ENCODE measurements around the gene FLRT1.
"Not testable (repeated sequence)": the region's sequence is repeated elsewhere in the genome, so short reads cannot be mapped to it uniquely, and the experiment has no call there.

The FLRT1 gene

GRCh38 chr11:64045700-64046099 lies 10.0 kb downstream of the FLRT1 start:
- no peak for DNase-seq (ENCODE audit: low read depth)

DNA sequence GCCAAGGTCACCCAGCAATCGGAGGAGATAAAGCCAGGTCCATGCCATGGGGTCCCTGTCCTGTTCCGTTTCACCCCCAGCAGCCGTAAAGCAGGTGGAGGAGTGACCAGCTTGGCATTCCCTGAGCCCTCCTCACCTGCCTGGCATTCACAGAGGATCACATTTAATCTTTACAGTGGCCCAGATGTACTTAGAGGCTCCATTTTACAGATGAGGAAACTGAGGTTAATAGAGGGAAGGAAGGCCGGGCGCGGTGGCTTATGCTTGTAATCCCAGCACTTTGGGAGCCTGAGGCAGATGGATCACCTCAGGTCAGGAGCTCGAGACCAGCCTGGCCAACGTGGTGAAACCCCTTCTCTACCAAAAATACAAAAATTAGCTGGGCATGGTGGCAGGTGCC lies 11.6 kb downstream of the FLRT1 start:
- not testable (repeated sequence) for DNase-seq (ENCODE audit: low read depth)

DNA sequence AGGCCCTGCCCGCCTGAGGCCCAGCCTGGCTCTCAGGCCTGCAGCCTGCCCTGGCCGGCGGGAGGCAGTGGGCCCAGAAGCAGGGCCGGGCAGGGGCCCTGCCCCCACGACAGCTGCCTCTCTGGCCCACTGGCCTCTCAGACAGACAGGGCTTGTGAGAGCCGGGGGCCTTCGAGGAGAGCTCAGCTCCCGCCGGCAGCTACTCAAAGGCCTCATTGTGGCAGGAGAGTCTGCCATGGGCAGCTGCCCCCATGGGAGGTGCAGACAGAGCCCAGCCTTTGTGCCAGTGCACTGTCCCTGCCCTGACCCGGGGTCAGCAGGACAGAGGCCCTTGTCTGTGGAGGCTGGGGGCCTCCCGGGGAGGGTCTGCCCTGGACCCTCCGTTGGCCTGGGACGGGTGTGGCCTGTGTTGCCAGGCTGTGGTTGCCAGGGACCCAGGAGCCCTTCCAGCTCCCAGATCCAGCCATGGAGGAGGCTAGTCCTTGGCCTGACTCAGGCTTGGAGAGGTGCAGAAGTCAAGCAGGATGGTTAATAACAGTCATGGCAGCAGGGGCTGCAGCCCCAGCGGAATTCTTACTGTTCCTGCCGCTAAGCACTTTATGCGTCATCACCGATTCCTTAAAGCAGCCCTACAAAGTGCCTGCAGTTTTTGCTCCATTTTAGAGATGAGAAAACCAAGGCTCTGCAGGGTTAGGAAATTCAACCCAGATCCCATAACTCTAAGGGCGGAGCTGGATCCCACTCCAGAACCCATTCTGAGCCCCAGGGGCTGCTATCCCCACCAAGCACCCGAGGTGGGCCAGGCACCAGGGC lies 12.5 kb downstream of the FLRT1 start:
- DNase-seq (ENCODE audit: low read depth), result no peak

DNA sequence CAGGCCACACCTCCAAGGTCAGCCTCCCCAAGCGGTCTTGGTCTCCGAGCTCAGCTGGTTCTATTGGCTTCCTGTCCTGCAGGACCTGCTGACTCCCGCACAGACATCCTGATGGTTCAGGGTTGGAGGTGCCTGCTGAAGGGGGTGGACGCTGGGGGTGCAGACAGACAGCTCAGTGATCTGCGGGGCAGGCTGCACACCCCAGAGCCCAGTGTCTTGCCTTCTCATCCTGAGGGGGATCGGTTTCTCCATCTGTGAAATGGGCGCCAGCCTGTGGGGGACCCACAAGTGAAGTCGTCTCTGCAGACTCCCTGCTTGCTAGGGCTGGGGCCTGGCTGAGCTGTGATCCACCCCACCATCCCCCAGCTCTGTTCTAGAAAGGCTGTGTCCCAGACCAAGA lies 13.8 kb downstream of the FLRT1 start:
- DNase-seq (ENCODE audit: low read depth), result no peak

DNA sequence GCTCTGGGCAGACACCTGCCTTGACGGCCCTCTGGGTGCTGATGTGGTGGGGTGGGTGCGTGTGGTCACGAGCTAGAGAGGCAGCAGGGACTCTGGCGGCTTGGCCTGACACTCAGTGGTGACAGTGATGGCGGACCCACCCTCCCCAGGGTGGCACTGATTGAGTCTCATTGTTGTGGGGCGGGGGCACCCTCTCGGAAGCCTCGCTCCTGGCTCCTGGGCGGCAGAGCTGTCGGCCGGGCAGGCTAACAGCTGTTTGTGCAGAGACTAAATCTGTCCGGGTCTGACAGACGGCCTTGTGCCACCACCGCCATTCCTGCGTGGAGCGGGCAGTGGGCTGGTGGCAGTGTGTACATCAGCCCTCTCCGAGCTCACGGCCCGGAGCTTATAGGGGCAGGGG lies 15.6 kb downstream of the FLRT1 start:
- no peak for DNase-seq (ENCODE audit: low read depth)

DNA sequence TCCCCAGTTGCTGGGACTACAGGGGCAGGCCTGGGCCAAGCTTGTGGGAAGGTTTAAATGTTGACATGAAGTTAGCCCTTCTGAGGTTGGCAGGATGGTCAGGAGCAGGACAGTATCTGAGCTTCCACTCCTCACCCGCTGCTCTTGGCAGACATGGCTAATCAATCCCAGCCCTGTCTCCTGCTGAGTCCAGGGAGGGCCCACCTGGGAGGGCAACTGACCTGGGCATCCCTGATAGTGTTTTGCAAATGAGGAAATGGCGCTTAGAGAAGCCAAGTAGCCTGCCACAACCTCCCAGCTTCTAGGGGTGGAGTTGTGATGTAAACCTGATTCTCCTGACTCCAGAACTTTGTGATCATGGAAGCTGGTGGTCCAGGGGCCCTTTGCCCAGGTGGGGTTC lies 16.7 kb downstream of the FLRT1 start:
- DNase-seq (ENCODE audit: low read depth), result no peak

- no peak for DNase-seq (ENCODE audit: low read depth)
Measured at GRCh38 chr11:64052938-64053622, 17.3 kb downstream of the FLRT1 start.

DNA sequence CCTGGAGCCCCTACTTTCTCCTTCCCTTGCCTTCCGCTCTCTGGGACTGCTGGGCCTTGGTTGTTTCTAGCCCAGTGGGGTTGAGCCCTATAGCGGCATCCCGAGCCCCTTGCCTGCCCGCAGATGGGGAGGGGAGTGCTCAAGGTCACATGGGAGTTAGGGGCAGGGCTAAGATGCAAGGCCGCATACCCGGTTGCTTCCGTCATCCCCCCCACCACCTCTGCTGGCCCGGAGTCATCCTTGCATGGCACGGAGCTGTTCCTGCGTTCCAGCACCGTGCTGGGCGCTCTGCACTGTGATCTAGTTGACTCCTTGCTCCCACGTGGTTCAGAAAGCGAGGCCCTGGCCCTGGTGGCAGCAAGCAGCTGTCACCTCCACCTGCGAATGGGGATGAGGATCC lies 18.0 kb downstream of the FLRT1 start:
- DNase-seq (ENCODE audit: low read depth), result no peak

DNA sequence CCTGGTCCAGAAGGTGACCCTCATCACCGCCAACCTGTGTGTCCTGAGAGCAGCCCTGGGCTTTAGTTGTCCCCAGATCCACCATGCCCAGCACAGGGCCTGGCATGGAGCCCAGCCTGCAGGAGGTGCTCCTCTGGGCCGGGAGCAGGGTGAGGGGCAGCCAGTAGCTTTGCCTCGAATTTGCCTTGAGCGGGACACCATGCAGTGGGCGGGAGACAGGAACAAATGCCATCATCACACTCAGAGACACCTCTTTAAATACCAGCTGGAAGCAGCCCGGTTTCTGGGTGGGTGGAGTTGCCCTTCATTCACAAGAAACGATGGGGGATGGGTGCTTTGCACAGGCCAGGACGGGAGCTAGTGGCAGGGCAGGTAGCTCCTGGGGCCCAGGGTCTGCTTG lies 19.3 kb downstream of the FLRT1 start:
- no peak for DNase-seq (ENCODE audit: low read depth)

DNA sequence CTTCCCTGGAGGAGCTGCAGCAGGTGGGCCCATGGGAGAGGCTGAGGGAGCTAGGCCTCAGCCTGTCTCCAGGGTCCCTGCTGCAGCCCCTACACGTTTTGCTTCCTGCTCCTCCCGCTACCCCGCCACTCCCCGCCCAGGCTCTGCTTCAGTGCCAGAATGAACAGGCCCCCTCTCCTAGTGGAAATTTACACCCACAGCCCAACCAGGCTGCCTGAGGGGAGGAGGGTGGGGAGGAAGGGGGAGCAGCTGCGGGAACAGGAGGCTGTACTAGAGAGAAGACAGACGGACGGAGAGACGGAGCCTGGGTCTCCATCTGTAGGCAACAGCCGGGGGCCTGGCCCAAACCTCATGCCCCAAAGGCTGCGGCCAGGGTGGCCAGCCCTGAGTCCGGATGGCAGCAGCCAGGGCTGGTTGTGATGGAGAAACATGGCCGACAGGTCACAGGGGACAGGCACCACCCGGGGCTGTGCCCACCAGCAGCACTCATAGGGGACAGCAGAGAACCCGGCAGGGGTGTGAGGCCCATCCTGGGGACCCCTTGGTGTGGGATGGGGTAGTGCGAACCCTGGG lies 20.6 kb downstream of the FLRT1 start:
- no peak for DNase-seq (ENCODE audit: low read depth)

DNA sequence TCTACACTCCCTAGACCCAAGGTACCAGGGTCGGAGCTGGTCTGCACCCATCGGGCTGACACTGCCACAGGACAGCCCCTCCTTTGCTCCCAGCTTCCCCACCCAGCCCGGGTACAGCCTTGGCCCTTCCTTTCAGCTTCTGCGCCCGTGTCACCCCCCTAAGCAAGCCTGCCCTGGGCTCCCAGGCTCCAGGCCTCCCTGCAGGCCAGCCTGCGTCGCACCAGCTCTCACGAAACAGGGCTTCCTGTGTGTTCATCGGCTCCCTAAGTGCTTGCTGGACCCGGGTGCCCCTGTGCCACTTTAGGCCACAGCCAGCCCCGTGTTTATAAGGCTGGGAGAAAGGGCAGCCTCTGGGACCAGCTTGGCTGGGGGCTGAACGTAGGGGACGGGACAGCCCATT lies 21.1 kb downstream of the FLRT1 start:
- DNase-seq (ENCODE audit: low read depth), result no peak

DNA sequence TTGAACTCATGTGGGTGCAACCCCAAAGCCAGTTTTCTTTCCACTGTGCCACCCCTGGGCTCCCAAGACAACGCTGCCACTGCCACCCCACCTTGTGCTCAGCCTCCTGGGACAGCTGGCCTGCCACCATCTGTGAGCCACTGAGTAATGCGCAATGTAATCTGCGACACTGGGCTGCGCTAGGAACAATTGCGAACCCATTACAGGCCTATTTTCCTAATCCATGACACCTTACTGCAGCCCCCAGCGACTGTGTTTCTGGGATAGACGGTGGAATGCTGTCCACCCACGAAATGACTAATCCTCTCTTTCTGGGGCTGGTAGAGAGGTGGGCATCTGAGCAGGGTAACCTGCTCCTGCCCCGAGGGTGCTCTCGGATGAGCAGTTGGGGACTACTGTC lies 22.2 kb downstream of the FLRT1 start:
- no peak for DNase-seq (ENCODE audit: low read depth)

- DNase-seq (ENCODE audit: low read depth), result no peak
Measured at GRCh38 chr11:64058494-64058893, 22.8 kb downstream of the FLRT1 start.

- no peak for DNase-seq (ENCODE audit: low read depth)
Measured at GRCh38 chr11:64059339-64060140, 23.8 kb downstream of the FLRT1 start.

GRCh38 chr11:64060263-64060860 lies 24.6 kb downstream of the FLRT1 start:
- no peak for DNase-seq (ENCODE audit: low read depth)

GRCh38 chr11:64060861-64061444 lies 25.2 kb downstream of the FLRT1 start:
- DNase-seq (ENCODE audit: low read depth), result peak; percentile 52

DNA sequence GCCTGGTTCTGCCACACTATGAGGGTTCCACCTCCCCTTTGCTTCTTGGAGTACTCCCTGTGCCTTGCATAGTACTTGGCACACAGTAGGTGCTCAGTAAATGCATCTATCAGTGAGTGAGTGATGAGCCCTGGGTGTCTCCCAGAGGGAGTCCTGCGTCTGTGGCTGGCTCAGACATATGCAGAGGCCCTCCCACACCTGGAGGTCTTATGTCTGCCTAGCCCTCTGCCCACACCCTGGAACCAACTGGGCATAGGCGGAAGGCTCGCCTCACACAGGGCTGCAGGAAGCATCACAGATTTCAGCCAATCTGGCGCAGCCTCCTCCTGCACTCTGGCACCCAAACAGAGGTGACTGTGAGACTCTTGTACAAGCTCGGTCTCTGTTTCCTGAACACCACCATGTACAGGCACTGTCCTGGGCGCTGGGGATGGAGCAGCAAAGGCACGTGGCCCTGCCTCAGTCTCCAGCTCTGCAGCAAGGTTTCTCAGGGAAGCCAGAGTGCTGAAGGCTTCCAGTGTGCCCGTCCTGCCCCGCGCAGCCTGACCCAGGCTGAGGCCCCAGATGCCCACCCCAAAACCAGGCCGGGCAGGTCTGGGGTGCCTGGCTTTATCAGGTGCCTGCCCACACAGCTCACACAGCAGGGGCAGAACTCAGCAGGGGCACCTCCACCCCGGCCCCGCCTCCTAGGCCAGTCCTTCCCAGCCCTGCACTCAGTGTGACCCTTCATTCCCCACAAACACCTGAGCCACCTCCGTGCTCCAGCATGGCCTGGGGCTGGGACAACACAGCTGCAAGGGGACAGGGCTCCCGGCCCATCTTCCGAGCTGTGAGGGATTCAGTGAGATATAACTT lies 26.7 kb downstream of the FLRT1 start:
- DNase-seq (ENCODE audit: low read depth), result no peak

- DNase-seq (ENCODE audit: low read depth), result no peak
Measured at GRCh38 chr11:64063777-64064176, 28.0 kb downstream of the FLRT1 start.

DNA sequence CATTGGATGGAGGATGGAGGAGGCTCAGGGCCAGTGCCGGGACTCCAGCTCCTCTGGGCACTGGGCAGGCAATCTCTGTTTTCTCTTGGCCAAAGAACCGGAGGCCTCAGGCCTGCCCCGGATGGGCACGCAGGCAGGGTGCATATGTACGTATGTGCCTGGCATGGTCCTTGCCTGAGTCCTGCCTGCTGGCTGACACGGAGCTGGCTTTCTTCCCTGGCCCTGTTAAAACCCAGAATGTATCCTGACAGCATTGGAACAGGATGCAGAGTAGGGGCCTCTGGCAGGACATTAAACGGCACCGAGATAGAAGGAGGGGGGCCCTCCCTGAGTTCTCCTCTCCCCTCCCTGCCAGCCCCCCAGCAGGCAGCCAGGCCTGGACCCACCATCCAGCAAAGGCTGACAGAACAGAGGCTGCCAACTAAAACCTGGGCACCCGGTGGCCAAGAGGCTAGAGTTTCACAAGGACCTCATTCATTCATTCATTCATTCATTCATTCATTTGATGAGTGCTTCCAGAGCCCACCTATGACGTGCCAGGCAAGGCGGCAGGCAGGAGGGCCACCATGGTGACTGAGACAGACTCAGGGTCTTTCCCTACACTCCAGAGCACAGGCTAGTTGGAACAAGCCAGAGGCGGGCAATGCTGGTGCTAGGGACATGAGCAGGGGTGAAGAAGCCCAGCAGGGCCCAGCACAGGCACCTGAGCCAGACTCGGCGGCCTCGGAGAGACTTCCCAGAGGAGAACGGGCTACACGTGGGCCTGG lies 28.8 kb downstream of the FLRT1 start:
- no peak for DNase-seq (ENCODE audit: low read depth)

- DNase-seq (ENCODE audit: low read depth), result no peak
Measured at GRCh38 chr11:64065141-64065465, 29.4 kb downstream of the FLRT1 start.
